IPS-NIHi7 (cell line): Measurements from ENCODE around the gene C1orf52.

ENCODE experiments used
- DNase-seq: peaks from one replicate; pipeline ENCODE4 v3.0.0; 2012; ENCODE audit warnings: mixed read lengths; ENCODE audit errors: extremely low spot score

Gene C1orf52

DNA sequence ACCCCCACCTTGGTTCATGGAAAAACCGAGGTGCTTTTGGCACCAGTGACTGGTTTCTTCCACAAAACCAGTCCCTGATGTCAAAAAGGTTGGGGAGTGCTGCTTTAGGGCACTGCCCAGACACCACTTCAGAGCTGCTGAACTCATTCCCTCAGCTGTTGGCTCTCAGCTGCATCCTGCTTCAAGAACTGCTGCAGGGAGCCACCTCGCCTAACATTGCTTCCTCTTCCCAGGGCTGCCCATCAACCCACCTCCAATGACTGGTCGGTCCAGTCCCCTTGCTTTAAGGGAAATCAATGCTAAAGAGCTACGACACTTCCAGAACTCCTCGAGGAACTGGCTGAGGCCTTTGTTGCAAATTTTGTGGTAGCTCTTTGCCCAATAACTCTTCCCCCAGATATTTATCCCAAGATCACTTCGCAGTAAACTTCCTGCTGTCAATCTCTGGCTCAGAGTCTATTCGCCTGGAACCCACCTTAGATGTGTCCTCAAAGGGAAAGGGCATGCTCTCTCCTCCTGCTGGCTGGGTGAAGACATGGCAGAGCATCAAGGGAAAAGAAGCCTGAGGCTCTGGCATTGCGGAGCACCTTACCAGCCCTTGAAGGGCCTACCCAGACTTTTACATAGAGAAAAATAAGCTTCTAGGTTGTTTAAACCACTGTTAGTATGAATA, 29.0 kb downstream of the C1orf52 start:
- DNase-seq = peak; percentile 61

DNA sequence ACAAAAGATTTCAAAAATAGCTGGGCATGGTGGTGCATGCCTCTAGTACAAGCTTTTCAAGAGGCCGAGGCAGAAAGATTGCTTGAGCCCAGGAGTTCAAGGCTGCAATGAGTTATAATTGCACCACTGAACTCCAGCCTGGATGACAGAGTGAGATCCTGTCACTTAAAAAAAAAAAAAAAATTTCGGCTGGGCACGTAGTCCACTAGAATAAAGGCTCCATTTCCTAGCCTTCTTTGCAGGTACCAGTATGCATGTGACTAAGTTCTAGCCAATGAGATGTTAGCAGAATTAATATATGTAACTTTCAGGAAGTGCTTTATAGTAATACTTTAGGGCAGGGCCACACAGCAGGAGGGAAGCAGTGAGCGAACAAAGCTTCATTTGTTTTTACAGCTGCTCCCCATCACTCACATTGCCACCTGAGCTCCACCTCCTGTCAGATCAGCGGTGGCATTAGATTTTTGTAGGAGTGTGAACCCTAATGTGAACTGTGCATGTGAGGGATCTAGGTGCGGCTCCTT, 29.8 kb downstream of the C1orf52 start:
- no peak for DNase-seq

DNA sequence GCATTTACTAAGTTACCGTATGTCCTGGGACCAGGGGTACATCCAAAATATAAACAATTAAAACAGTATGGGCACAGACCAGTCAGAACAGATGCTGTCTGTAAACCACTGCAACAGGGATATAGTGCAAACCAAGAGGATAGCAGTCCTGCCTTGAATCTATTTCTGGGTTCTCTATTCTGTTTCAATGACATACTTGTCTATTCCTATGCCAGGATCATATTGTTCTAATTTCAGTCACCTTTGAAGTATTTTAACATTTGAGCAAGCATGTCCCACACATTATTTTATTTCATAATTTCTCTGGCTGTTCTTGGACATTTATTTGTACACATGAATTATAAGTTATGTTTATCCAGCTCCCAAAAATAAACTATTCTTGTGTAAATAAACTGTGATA, 30.5 kb downstream of the C1orf52 start:
- no peak for DNase-seq

DNA sequence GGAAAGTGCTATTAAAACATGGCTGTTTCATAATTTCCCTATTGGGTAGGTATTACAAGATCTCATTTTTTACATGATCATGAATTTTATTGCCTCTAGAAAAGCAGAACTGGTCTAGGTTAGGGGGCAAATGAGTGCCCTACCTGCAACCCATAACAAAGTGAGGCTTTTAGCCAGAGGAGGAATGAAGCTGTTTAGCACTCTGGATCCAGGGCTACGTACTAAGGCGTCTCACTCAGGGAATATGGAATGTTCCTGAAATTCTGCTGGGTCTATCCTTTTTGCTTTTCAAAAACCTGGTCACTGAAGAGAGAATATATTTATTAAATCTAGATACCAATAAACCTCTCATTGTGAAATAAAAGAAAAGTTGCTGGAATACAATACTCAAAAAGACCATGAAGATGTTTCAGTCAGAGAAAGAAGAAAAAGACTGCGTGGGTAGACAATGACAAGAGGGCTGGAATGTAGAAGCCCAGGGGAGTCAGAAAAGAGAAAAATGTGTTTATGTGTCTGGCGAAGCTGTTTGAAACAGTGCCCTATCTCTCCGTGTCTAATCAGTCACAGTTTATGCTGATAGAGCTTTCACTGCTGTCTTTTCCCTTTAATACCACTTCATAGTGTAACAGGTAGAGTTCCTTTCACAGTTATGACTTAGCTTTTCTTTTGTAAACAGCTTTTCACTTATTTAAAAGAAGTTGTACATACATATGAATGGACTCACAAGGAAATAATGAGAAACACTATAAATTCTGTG, 33.7 kb downstream of the C1orf52 start:
- DNase-seq = no peak

DNA sequence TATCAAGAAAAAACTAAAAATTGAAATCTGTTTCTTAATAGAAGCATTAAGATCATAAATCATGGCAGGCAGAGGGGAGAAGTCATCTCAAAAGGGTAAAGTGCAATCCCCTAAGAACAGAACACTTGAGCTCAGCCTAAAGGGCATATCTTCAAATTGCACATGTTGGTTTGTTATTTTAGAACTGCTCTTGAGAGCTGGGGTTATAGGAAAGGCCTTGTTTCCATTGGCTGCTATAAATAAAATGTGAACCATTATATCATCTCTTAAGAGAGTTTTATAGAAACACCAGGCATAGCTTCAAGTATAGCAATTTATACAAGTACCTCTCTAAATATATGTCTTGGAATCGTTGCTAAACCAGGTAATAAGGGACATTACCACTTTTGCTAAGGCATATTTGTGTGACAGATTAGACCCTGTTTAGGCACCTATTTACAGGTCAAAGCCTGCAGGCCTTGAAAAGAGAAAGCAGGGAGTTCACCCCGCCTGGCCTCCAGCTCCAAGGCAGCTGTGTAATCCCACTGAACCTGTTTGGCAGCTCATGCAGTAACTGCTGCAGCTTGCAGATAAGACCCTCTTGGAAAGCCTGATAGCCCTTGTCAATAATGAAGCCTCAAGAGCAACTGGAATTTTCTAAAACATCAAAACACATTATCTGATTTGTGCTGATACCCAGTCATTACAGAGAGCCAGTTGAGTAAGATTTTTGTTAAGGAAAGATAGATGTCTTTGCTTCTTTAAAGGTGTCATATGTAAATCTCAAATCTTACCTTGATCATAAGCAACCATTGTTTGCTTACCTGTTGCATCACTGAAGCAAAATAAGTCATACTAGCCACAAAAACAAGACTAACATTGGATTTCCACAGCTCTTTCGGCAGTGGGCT, 34.5 kb downstream of the C1orf52 start:
- DNase-seq = peak; percentile 69

DNA sequence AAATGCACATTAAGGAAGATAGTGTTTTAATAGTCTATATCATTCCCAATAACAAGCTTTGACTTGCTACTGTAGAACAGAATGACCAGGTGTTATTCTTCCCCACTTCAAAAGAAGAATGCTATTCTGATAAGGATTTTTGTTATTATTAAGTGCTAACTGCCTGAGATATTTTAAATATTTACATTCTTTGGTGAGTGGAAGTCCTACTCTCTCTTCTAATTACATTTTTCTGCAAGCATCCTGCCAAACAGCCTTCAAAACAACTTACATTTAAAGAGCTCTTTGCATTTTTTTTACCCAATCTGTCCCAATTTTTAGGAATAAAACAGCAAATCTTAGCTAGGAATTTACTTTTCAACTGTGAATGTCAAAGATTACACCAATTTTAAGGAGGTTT, 35.2 kb downstream of the C1orf52 start:
- no peak for DNase-seq

DNA sequence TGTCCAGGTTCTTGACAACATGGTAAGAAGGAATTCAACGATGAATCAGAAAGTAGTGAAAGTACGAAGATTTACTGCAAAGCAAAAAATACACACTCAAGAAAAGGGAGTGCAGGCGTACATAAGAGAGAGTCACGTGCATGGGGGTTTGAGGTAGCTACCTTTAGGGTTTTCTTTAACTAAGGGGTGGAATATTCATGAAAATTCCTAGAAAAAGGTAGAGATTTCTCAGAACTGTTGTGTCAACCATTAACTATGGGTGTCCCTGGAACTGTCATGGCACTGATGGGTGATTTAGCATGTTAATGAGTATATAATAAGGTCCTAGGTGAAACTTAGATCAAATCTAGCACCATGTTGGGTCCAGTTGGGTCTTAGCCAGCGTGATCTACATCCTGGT, 36.1 kb downstream of the C1orf52 start:
- DNase-seq = no peak

DNA sequence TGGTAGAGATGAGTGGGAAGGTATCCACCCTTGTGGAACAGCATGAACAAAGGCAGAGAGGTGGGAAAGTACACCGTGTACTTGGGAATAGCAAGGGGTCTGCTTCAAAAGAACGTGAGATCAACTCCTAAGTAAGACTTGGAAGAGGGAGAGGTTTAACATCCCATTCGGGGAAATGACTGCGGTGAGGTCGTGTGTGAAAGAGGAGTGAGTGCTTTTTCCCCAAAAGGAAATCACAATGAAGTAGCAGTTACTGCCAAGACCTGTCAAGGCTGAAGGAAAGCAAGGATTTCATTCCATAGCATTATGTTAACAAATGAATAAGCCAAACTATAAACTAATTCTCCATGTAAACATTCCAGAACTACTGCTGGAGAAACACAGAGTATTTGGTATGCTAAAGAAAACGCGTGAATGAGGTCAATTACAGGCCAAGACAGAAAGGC, 38.7 kb downstream of the C1orf52 start:
- DNase-seq = no peak

DNA sequence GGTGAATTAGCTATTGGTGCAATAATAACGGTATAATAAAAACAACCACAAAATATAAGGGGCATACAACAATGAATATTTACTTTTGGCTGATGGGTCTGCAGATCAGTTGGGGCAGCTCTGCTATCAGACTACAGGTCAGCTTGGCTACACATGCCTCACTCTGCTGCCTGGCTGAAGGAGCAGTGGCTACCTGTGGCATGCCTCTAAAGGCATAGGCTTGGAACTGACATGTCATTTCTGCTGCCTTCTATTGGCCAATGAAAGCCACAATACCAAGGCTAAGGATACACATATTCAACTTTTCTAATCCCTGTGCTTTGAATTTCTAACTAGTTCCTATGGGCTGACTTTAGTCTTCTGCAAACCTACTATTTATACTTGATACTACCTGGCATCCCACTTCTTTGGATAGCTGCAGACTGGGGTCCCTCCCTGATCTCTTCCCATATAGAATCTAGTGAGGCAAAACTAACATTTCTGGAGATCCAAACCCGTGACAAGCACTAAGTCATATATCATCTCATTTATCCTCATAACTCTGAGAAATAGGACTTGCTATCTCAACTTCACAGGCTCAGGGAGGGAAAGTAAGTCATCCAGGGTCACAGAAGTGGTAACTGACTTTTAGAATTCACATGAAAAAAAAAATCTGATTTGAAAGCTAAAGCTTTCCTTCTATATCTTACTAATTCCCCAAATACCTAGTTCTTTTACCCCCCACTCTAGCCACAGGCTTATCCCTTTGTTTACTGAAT, 39.4 kb downstream of the C1orf52 start:
- no peak for DNase-seq

DNA sequence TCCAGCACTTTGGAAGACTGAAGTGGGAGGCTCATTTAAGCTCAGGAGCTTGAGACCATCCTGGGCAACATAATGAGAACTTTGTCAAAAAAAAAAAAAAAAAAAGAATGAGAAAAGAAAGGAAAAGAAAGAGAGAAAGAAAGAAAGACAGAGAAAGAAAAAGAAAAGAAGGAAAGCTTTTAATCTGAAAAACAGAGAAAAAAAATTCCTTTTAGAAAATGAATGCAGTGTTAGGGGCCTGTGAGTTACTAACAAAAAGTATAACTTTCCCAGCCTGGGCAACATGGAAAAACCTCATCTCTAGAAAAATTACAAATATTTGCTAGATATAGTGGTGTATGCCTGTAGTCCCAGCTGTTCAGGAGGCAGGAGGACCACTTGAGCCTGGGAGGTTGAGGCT, 42.8 kb downstream of the C1orf52 start:
- no peak for DNase-seq

DNA sequence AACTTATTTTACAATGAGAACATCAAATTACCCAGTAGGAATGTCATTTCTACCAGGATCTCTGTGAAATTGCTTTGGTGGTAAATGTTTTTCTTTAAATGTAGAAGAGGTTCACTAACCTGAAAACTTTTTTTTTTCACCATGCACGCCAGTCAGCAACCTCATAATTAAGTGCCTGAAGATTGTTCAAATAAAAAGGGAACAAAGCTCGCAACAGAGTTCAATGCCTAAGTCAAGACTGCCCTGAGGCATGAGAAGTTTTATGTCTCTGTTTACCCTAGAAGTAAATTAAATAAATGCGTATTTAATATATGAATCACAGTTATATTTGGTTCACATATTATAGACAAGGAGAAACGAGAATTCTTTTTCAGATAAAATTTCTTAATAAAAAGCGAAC, 44.8 kb downstream of the C1orf52 start:
- DNase-seq = no peak

- no peak for DNase-seq
Observed at GRCh38 chr1:85208488-85208887, 51.0 kb downstream of the C1orf52 start.

DNA sequence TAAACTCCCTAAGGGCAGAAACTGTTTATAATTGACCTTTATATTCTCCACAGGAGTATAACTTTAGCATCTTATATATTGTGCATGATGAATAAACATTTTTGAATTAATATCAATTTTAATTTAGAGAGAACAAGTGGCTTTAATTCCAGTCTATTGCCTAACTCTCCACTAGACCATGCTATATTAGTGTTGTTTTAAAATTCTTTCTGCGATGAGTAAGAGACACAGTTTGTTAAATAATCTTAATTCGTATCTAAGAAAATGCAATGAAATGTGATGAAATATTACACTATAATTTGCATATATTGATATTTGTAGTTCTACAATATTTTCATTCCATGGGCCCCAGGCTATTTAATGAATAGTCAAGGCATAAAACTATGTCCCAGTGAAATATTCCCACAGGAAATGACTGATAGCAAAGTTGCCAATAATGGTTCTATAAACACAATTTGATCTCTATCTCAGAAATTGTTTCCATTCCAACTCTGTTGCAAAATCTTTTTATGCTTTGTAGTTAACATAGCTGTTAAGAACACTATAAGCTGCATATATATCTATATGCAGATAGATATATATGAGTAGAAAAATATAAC, 55.8 kb downstream of the C1orf52 start:
- no peak for DNase-seq

- no peak for DNase-seq
Observed at GRCh38 chr1:85202864-85203255, 56.6 kb downstream of the C1orf52 start.

DNA sequence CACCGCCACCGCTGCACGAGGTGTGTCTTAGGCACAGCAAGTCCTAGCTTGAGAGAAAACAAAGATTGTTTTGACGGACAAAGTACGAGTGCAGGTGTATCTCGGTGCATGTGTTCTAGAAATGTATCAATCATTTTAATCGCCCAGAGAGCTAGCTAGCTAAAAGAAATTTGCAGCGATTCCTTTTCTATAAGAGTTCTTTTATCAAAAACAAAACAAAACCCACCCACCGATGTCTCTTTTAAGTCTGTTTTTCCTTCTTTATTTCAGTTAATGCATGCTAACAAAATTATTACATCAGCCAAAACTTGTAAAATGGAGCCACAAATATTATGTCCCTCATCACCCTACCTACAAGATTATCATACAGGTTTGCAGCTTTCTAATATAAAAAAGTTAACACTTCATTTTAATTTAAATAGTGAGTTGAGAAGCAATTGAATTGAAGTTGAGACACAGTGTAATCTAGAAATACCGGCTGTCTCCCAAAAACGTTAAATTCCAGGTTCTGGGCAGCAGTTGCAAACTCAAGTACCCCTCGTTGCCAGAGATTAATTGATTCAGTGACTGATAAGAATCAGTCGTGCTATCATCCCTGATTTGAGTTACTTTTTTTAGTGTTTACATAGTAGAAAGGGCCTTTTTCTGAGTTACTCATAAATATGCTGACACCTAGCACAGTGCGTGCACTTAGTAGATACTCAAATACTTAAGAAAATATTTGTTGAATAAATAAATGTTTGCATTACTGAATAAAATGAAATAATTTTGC, 57.2 kb downstream of the C1orf52 start:
- no peak for DNase-seq

DNA sequence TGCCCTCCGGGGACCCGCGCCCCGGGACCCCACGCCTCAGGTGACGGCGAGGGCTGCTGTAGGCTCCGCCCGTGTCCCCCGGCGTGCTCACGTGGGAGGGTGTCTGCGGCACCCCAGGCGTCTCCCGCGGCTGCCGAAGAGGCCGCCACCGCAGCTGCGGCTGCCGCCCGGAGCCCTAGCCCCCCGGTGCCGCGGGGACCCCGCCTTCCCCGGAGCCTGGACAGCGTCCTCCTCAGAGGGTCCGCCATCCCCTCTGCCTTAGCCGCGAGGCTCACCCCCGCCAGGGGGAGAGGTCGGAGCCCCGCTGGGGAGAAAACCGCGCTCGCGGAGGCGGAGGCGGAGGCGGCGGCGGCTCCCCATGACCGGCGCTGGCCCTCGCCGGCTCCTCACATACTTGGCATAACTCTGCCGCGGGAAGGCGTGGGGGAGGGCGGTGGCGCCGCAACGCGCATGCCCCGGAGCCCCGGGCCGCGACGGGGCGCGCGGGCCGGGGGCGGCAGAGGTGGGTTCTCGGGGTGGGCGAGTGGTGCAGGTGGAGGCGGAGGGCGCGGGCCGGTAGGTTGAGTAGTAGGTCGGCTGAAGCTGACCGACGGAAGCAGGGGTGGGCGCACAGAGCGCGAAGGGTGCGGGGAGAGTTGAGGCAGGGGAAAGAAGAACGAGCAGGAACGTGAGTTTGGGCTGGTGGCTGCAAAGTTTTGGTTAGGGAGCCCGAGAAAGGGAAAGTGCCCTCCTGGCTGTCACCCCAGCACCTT, 57.9 kb downstream of the C1orf52 start:
- peak; percentile 89 for DNase-seq

DNA sequence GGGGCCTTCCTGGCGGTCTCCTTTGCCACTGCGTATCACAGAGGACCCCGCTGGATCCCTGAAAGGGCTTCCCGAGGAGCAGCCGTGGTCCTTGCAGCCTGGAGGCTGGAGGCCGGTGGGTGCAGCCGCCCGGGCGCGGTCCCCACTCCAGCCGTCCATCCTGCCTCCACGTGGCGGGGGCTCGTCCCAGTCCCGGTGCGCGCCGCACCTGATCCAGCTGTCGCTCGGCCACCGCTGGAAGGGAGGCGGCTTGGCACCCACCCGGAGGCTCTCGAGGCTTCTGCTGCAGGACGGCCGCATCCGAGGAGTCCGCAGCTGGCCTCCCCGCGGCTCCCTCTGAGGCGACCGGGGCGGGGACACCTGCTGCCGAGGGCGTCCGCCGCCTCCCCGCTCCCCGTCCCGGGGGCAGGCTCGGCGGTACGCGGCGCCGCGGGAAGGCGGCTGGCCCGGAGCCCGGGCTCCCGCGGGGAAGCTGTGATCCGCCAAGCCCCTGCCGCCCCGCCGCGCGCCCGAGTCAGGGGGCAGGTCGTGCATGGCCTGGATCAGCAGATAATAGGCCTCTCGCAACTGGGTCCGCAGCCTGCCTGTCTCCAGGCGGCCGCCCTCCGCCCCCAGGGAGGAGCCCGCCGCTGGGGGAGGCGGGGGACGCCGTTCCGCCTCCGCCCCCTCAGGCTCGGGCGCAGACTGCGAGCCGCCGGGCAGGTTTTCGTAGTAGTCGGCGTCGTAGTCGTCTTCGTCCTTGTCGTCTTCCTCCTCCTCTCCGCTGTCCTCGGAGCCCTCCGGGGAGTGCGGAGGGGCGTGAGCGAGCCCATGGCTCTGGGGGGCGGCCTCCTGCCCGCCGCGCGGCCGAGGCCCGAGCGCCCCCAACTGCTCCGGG, 58.8 kb downstream of the C1orf52 start, which contains the start of gene SYDE2:
Gene SYDE2 (minus strand): TSS at position 554 of the 877 bp plus-strand sequence. CDS start 20 bp downstream, at position 534.
- DNase-seq = peak; percentile 89
